Panc1 (cell line): ENCODE data around the gene BTG4. TPM values are rescaled to one million over a fixed set of nuclear protein-coding genes. Genes with fewer than 3 reads are reported as not detected.

Experiments
- ATAC-seq: fragments of 200-7000 bp; cut with Tn5 transposase; 2 replicates; pipeline ENCODE4 v1.9.1; 2020; ENCODE audit warnings: mild to moderate bottlenecking, moderate library complexity
- BruUV-seq: library from RNA; stranded (reverse); fragments of 400-500 nt; replicated peaks from 2 replicates; lab custom pipeline; 2021; lab: Mats Ljungman, UMichigan
- CTCF ChIA-PET: fragments of 300-600 bp; sonication (Branson Sonifier 250); formaldehyde crosslinking; loops from one replicate; lab custom pipeline; 2022; ENCODE audit warnings: antibody characterized with exemption; lab: Charles Lee
- POLR2A ChIA-PET: fragments of 300-600 bp; sonication (Branson Sonifier 250); formaldehyde crosslinking; loops from one replicate; lab custom pipeline; 2022; ENCODE audit warnings: antibody characterized with exemption; lab: Charles Lee
- DNase-seq: peaks from one replicate; pipeline ENCODE4 v3.0.0-alpha.2; 2010; ENCODE audit warnings: low read depth, low spot score
- H3K27ac ChIP-seq: 2 replicates; pipeline ENCODE4 v1.5.1; 2011; ENCODE audit warnings: mild to moderate bottlenecking, low read length, inconsistent platforms
- H3K27me3 ChIP-seq: fragments of 200-500 bp; sonication (Bioruptor generic); 2 replicates; pipeline ENCODE4 v1.6.0; 2014; ENCODE audit warnings: low read length, inconsistent platforms; ENCODE audit not compliant: control insufficient read depth, insufficient read depth
- H3K36me3 ChIP-seq: fragments of 200-500 bp; sonication (Bioruptor generic); 2 replicates; pipeline ENCODE4 v1.5.1; 2014; ENCODE audit warnings: inconsistent platforms, mild to moderate bottlenecking, low read length, moderate library complexity; ENCODE audit not compliant: control insufficient read depth, insufficient read depth
- H3K4me1 ChIP-seq: 2 replicates; pipeline ENCODE4 v1.5.1; 2011; ENCODE audit warnings: inconsistent platforms, mild to moderate bottlenecking, low read length, moderate library complexity; ENCODE audit not compliant: control insufficient read depth, insufficient read depth
- H3K4me3 ChIP-seq, 2 experiments: 2 replicates each; pipeline ENCODE4 v1.5.1; 2011 to 2012; ENCODE audit warnings: low read depth in 2 of 2, low read length in 2 of 2, mild to moderate bottlenecking in 2 of 2, inconsistent platforms in 1 of 2, moderate library complexity in 1 of 2
- H3K9me3 ChIP-seq: fragments of 200-500 bp; sonication (Bioruptor generic); 2 replicates; pipeline ENCODE4 v1.5.1; 2014; ENCODE audit warnings: low read depth, mild to moderate bottlenecking, inconsistent platforms, low read length, moderate library complexity; ENCODE audit not compliant: control insufficient read depth, insufficient read depth
- POLR2AphosphoS5 ChIP-seq: IDR thresholded peaks from 2 replicates; pipeline ENCODE4 v1.6.1; 2012; ENCODE audit warnings: mild to moderate bottlenecking, low read depth, low read length, moderate library complexity
- SIN3A ChIP-seq: IDR thresholded peaks from 2 replicates; pipeline ENCODE4 v1.6.1; 2012; ENCODE audit warnings: low read depth, mild to moderate bottlenecking, low read length, moderate library complexity, borderline replicate concordance; ENCODE audit not compliant: insufficient read depth
- TCF7L2 ChIP-seq: IDR thresholded peaks from 2 replicates; pipeline ENCODE4 v1.6.1; 2011; ENCODE audit warnings: mild to moderate bottlenecking, low read depth, low read length, inconsistent platforms
- in situ Hi-C: cut with HindIII; loops from 2 replicates; pipeline ENCODE4 v1.10.0; 2016; ENCODE audit warnings: low sequenced_read_pairs, low pct_unique_long_range_greater_than_20kb
- intact Hi-C: fragments of 100-400 bp; cut with micrococcal nuclease; formaldehyde crosslinking; loops from one replicate; pipeline ENCODE4 v1.10.0; 2022; ENCODE audit not compliant: unreplicated experiment
- total RNA-seq: library from RNA; stranded (reverse); gene quantifications from one replicate; pipeline ENCODE4 v1.2.1, GENCODE V29; 2021; ENCODE audit not compliant: unreplicated experiment
- TF ChIP-seq, protein P1 (sequence below), 2 experiments: IDR thresholded peaks; 2 replicates each; pipeline ENCODE4 v1.6.1; 2011 to 2012; ENCODE audit warnings: low read depth in 2 of 2, control low read depth in 1 of 2, low read length in 1 of 2, mild to moderate bottlenecking in 1 of 2, moderate library complexity in 1 of 2; ENCODE audit not compliant: insufficient read depth in 1 of 2
- TF ChIP-seq, protein P2 (sequence below): fragments of 450-650 bp; IDR thresholded peaks from 2 replicates; pipeline ENCODE4 v1.5.1; 2017; ENCODE audit warnings: mild to moderate bottlenecking

Gene BTG4
- total RNA-seq, 1 experiment from 2014 or later: not detected

DNA sequence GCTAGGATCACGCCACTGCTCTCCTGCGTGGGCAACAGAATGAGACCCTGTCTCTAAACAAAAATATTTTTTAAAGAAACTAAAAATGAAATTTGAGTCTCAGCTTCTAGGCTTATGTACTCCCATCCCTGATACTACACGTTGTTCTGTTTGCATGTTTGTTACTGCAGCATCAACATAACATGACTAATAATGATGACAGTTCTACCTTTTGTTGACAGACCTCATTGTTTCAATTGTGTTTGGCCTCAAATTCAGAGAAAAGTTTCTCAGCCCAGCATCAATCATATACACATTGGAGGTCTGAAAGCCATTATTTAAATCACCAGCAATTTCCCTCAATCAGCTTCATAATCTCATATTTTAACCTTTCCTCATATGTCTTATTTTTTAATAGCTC, 49.1 kb upstream of the BTG4 start:
- no peak for DNase-seq
- TF ChIP-seq POLR2AphosphoS5: no peak
- TF ChIP-seq, protein P1, sequence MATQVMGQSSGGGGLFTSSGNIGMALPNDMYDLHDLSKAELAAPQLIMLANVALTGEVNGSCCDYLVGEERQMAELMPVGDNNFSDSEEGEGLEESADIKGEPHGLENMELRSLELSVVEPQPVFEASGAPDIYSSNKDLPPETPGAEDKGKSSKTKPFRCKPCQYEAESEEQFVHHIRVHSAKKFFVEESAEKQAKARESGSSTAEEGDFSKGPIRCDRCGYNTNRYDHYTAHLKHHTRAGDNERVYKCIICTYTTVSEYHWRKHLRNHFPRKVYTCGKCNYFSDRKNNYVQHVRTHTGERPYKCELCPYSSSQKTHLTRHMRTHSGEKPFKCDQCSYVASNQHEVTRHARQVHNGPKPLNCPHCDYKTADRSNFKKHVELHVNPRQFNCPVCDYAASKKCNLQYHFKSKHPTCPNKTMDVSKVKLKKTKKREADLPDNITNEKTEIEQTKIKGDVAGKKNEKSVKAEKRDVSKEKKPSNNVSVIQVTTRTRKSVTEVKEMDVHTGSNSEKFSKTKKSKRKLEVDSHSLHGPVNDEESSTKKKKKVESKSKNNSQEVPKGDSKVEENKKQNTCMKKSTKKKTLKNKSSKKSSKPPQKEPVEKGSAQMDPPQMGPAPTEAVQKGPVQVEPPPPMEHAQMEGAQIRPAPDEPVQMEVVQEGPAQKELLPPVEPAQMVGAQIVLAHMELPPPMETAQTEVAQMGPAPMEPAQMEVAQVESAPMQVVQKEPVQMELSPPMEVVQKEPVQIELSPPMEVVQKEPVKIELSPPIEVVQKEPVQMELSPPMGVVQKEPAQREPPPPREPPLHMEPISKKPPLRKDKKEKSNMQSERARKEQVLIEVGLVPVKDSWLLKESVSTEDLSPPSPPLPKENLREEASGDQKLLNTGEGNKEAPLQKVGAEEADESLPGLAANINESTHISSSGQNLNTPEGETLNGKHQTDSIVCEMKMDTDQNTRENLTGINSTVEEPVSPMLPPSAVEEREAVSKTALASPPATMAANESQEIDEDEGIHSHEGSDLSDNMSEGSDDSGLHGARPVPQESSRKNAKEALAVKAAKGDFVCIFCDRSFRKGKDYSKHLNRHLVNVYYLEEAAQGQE (IDR thresholded peaks at IDR 0.05; ENCODE audit: insufficient read depth in 1 of 2, low read depth in 2 of 2, low read length in 1 of 2): no peak
- TF ChIP-seq TCF7L2: no peak
- TF ChIP-seq, protein P2, sequence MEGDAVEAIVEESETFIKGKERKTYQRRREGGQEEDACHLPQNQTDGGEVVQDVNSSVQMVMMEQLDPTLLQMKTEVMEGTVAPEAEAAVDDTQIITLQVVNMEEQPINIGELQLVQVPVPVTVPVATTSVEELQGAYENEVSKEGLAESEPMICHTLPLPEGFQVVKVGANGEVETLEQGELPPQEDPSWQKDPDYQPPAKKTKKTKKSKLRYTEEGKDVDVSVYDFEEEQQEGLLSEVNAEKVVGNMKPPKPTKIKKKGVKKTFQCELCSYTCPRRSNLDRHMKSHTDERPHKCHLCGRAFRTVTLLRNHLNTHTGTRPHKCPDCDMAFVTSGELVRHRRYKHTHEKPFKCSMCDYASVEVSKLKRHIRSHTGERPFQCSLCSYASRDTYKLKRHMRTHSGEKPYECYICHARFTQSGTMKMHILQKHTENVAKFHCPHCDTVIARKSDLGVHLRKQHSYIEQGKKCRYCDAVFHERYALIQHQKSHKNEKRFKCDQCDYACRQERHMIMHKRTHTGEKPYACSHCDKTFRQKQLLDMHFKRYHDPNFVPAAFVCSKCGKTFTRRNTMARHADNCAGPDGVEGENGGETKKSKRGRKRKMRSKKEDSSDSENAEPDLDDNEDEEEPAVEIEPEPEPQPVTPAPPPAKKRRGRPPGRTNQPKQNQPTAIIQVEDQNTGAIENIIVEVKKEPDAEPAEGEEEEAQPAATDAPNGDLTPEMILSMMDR: no peak
- TF ChIP-seq SIN3A: no peak
- H3K4me1 ChIP-seq: no peaks in the 10 kb centered on the region; the same call in 1 of the 2 replicates
- in situ Hi-C loops: no loop called here
- no TSS peak for BruUV-seq
- intact Hi-C loops: no loop called here
- no peaks in the 10 kb centered on the region for H3K27me3 ChIP-seq
- H3K4me3 ChIP-seq: no peak overlapping the region
- ChIA-PET CTCF (no interaction called here), POLR2A (no interaction called here)
- no peak for ATAC-seq
- H3K27ac ChIP-seq: no peak overlapping the region
- peaks cover 3% of the 10 kb centered on the region; the same call in 1 of the 2 replicates for H3K9me3 ChIP-seq
- H3K36me3 ChIP-seq: no peaks in the 10 kb centered on the region

DNA sequence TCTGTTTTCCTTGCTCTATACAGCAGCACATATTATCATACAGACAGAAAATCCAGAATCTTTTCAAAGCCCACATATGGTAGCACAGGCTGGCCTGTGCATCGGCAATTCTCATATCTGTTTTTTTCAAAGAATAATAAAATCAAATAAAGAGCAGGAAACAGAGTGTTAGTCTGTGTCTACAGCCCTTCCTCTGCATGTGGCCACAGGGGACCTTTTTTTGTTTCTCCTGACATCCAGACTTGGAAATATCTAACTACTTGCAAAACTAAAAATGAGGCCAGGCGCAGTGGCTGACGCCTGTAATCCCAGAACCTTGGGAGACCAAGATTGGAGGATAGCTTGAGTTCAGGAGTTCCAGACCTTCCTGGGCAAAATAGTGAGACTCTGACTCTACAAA, 48.6 kb upstream of the BTG4 start:
- H3K27ac ChIP-seq: no peak overlapping the region

More for the DNA sequence above, 48.6 kb upstream of the BTG4 start:
- intact Hi-C loops: no loop called here
- H3K27me3 ChIP-seq: no peaks in the 10 kb centered on the region
- BruUV-seq: no TSS peak
- in situ Hi-C loops: no loop called here
- no peaks in the 10 kb centered on the region; the same call in 1 of the 2 replicates for H3K4me1 ChIP-seq
- no peak for ATAC-seq
- H3K4me3 ChIP-seq: no peak overlapping the region
- no peak for TF ChIP-seq POLR2AphosphoS5
- TF ChIP-seq SIN3A: no peak
- TF ChIP-seq, protein P2: no peak
- no peak for TF ChIP-seq TCF7L2
- TF ChIP-seq, protein P1 (IDR thresholded peaks at IDR 0.05; ENCODE audit: insufficient read depth in 1 of 2, low read depth in 2 of 2, low read length in 1 of 2): no peak
- H3K36me3 ChIP-seq: no peaks in the 10 kb centered on the region
- CTCF ChIA-PET: no interaction called here
- POLR2A ChIA-PET: no interaction called here
- no peak for DNase-seq
- peaks cover 4% of the 10 kb centered on the region; the same call in 1 of the 2 replicates for H3K9me3 ChIP-seq
